ENCODE data around the gene GLOD5.

DNA sequence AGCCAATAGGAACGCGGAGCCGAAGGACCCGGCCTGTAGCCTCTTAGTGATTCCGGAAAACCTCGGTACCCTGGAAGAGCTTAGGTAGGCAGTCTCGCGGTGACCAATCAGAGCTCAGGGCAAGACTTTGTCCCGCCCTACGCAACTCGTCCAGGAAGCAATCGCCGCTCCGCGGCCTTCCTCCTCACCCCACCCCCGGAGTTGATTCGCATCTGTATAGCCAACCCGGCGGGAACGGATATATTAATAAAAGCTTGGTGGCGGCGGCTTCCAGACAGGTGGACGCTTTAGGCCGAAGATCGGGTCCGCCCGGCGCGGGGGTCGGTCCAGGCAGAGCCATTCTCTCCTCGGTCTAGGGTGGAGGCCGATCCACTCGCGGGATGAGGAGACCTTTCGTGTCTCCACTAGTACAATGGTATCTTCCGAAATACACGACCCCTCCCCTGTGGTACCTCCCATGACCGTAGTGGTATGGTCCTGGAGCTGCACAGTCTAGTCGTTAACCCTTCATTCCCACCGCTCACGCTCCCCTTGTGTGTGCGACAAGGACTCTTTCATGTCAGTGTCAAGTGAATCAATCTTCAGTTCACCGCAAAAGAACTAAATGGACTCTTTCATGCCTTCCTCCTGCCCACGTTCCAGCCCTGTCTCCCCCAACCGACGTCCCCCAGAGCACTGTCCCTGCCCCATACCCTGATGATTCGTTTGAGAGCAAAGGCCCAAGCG lies 24.2 kb upstream of the GLOD5 start:
- TF ChIP-seq YY1 (IDR thresholded peaks at IDR 0.05; ENCODE audit: insufficient read depth, insufficient read length) = no peak
- TF ChIP-seq SUZ12 (IDR thresholded peaks at IDR 0.05; ENCODE audit: extremely low read depth, insufficient read depth, insufficient read length) = no peak
- no peak for TF ChIP-seq ZNF274 (IDR thresholded peaks at IDR 0.05; ENCODE audit: low read depth, low read length)

Data from NT2/D1 (cell line).